ENCODE results near the gene TLR2. TPM values are rescaled to one million over a fixed set of nuclear protein-coding genes. Genes with fewer than 3 reads are reported as not detected.

Gene TLR2
- total and polyA plus RNA-seq, 2 experiments from 2014 or later, result 0.63 to 1.2 TPM

GRCh38 chr4:153750197-153750817 lies 66.2 kb downstream of the TLR2 start (continued):
- TF ChIP-seq ZNF462 (CRISPR knock-in tag; IDR thresholded peaks at IDR 0.05) (peak; percentile 53; the same call in 1 of the 2 replicates), ETS1 (IDR thresholded peaks at IDR 0.05) (no peak), CREB1 (CRISPR knock-in tag; IDR thresholded peaks at IDR 0.05; ENCODE audit: low read depth) (no peak), CTCF (conservative IDR thresholded peaks at IDR 0.05; ENCODE audit: low read depth in 2 of 2) (peak; percentile 90)

- Histone ChIP-seq H4K20me1 (replicated peaks; ENCODE audit: insufficient read depth) (no peaks in the 10 kb centered on the region), H3K27ac (ENCODE audit: low read depth) (no peak overlapping the region), H3K9me2 (ENCODE audit: insufficient read depth) (no peaks in the 10 kb centered on the region; the same call in 1 of the 2 replicates), H3K4me3 (no peak overlapping the region), H3K27me3 (ENCODE audit: insufficient read depth) (peaks cover 7% of the 10 kb centered on the region; the same call in 1 of the 2 replicates), H3F3A (replicated peaks; ENCODE audit: low read depth) (no peaks in the 10 kb centered on the region), H3K36me3 (ENCODE audit: insufficient read depth) (no peaks in the 10 kb centered on the region), H3K4me2 (no peak overlapping the region), H3K4me1 (ENCODE audit: insufficient read depth) (peaks cover 23% of the 10 kb centered on the region), H3K79me2 (replicated peaks; ENCODE audit: insufficient read depth) (no peaks in the 10 kb centered on the region; the same call in 1 of the 2 replicates), H2AFZ (no peak overlapping the region)
- DNase-seq (ENCODE audit: low spot score) (no peak), ATAC-seq (no peak)
- peaks cover 17% of the 10 kb centered on the region for H3K27me3 Mint-ChIP-seq (ENCODE audit: insufficient read depth, low read depth, poor library complexity)
- peaks cover 23% of the 10 kb centered on the region for H3K4me1 Mint-ChIP-seq
- H3K27ac Mint-ChIP-seq, result no peak overlapping the region
- no peak overlapping the region for H3K4me3 Mint-ChIP-seq
- no peaks in the 10 kb centered on the region for H3K9me3 Mint-ChIP-seq
- peaks cover 13% of the 10 kb centered on the region for H3K36me3 Mint-ChIP-seq (ENCODE audit: low read depth)
- TF ChIP-seq ZNF114 (CRISPR knock-in tag; IDR thresholded peaks at IDR 0.05) (no peak), NANOG (IDR thresholded peaks at IDR 0.05; ENCODE audit: borderline replicate concordance) (no peak), ETS1 (IDR thresholded peaks at IDR 0.05) (no peak), POLR2AphosphoS5 (IDR thresholded peaks at IDR 0.05; ENCODE audit: low read depth) (no peak)
Measured at GRCh38 chr4:153755186-153755585, 71.1 kb downstream of the TLR2 start.

Data from GM23338 (cell line).